NCI-H510A (cell line): ENCODE measurements around the gene TJP3.
A peak's percentile ranks its signal among the peaks of the same experiment; 100 is the strongest.

Experiments
- DNase-seq: peaks from one replicate; lab custom pipeline; 2025; lab: John Stamatoyannopoulos, UW

Gene TJP3

GRCh38 chr19:3712663-3713611 lies 4.8 kb downstream of the TJP3 start:
- DNase-seq = no peak

DNA sequence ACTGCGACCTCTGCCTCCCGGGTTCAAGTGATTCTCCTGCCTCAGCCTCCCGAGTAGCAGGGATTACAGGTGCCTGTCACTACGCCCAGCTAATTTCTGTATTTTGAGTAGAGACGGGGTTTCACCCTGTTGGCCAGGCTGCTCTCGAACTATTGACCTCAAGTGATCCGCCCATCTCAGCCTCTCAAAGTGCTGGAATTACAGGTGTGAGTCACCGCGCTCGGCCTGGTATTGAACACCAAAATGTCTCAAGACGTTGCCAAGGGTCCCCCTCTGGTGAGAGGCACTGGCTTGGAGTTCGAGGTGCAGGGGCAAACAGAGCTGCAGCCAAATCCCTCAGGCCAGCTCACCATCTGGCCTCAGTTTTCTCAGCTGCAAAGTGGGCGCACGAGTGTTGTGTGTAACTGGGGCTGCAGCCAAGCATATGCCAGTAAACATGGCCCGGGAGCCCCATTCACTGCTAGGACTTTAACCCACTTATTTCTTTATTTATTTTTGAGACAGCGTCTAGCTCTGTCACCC lies 8.0 kb downstream of the TJP3 start:
- DNase-seq = no peak

GRCh38 chr19:3719868-3720267 lies 11.7 kb downstream of the TJP3 start:
- no peak for DNase-seq

GRCh38 chr19:3720349-3720917 lies 12.2 kb downstream of the TJP3 start:
- DNase-seq = no peak

DNA sequence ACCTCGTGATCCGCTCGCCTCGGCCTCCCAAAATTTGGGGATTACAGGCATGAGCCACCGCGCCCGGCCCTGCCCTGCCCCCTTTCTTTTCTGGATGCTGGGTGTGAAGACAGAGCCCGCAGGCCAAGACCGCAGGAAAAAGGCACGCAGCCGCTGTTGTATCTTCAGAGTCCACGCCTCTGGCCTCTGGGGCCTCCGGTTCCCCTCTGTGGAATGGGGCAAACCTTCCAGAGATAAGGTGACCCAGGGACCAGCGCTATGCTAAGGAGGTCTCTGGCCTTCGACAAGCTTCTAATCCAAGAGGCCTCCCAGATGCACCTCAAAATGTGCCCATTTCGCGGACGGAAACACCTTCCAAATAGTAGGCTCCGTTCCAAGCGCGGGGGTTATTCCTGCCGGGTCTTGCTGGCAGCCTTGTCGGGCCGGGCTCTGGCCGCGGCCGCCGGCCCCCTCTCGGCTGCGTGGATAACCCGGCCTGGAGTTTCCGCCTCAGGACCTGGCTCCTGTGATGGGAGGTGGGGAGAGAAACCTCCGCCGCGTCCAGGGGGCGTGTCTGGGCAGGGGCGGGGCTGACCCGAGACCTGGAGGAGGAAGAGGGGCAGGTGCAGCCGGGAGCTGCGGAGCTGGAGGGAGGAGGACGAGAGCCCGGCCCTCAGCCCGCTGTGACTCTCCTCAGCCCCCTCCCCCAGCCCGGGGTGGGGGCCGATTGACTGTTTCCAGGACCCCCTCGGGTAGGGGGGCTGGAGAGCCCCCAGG lies 13.1 kb downstream of the TJP3 start:
- peak; percentile 96 for DNase-seq

DNA sequence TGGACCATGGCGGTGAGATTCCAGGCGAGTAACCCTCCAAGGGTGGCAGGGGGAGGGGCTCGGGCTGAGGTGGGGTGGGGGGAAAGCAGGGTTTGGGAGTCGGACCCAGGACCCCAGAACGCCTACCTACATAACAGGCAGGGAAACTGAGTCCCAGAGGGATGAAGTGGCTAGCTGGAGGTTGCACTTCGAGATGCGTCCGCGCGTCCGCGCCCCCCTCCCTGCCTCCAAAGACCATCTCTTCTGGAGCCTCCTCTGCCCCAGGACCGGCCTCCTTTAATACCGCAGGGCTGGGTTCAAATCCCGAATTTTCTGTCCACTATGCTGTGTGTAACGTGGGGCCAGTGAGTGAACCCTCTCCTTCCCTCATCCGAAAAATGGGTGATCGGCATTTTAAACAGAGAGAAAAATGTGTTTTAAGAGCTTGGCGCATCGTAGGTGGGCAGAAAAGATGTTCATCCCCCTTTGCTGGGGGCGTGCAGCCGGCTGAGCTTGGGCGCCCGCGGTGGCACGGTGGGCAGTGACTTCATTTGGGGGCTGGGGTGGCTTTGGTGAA lies 13.8 kb downstream of the TJP3 start:
- no peak for DNase-seq

GRCh38 chr19:3722443-3723109 lies 14.4 kb downstream of the TJP3 start:
- DNase-seq = peak; percentile 37

GRCh38 chr19:3723110-3723488 lies 14.9 kb downstream of the TJP3 start:
- DNase-seq = no peak

- DNase-seq = no peak
These were observed 15.7 kb downstream of the TJP3 start for GRCh38 chr19:3723883-3724282.

DNA sequence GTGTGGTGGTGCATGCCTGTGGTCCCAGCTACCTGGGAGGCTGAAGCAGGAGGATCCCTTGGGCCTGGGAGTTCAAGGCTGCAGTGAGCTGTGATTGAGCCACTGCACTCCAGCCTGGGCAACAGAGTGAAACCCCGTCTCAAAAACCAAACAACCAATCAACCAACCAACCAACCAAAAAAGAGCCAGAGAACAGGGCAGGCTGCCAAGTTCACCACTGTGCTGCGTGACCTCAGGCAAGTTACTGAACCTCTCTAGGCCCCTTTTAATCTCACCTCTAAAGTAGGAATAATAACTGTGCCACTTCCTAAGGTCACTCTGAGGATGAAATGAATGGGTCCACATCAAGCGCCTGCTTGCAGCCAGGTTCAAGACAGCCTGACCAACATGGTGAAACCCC lies 16.9 kb downstream of the TJP3 start:
- no peak for DNase-seq

GRCh38 chr19:3725640-3726310 lies 17.6 kb downstream of the TJP3 start:
- DNase-seq = peak; percentile 88

DNA sequence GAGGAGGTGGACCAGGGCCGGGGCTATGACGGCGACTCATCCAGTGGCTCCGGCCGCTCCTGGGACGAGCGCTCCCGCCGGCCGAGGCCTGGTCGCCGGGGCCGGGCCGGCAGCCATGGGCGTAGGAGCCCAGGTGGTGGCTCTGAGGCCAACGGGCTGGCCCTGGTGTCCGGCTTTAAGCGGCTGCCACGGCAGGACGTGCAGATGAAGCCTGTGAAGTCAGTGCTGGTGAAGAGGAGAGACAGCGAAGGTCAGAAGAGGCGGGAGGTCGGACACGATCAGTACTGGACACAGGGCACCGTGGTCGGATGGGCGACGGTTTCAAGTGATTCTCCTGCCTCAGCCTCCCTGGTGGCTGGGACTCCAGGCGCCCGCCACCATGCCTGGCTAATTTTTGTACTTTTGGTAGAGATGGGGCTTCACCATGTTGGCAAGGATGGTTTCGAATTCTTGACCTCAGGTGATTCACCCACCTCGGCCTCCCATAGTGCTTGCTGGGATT lies 22.3 kb downstream of the TJP3 start:
- DNase-seq = no peak

DNA sequence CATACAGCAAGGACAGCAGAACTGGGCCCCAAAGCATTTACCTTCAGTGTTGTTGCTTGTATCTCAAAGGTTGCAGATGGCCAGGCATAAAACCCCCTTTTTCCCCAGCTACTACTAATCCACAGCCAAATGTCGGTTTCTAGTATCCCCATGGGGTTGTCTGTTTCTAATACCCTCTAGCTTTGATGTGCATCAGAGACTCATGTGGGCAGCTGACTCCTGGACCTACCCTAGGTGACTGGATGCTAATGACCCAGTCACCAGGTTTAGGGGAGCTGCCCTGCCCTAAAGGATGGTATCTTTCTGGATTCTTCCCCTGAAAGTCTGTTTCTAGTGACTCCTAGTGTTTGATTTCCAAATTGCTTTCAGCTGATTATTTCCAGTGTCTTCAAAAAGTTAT lies 23.9 kb downstream of the TJP3 start:
- DNase-seq = no peak

DNA sequence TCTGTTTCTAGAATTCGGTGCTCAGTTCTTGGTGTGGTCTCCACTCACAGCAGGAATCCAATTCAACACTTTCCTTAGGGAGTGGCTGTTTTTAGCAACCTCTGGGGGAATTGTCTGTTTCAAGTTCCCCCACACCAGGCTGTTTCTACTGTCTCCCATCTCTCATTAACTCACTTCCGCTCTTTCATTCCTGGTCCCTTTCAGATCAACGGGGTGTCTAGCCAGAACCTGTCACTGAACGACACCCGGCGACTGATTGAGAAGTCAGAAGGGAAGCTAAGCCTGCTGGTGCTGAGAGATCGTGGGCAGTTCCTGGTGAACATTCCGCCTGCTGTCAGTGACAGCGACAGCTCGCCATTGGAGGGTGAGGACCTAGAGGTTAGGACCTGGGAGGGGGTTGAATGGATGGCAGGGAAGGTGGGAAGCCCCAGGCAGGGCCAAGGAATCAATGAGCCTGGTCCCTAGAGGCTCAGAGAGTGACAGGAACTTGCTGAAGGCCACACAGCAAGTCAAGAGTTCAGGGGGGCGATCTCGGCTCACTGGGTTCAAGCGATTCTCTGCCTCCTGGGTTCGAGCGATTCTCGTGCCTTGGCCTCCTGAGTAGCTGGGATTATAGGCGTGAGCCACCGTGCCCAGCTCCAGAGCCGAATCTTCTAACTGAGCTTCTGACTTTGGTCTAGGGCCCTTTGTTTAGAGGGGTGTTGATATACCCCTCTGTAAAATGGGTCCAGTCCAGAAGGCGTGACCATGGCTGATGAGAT lies 25.5 kb downstream of the TJP3 start:
- DNase-seq = no peak

DNA sequence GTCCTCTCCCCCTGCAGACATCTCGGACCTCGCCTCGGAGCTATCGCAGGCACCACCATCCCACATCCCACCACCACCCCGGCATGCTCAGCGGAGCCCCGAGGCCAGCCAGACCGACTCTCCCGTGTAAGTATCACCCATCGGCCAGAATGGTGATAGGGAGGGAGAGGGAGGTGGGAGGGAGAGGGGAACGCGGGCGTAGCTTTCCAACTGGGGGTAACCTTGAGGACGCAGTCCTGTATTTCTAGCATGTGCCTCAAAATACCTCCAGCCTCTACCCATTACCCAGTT lies 26.1 kb downstream of the TJP3 start:
- no peak for DNase-seq

DNA sequence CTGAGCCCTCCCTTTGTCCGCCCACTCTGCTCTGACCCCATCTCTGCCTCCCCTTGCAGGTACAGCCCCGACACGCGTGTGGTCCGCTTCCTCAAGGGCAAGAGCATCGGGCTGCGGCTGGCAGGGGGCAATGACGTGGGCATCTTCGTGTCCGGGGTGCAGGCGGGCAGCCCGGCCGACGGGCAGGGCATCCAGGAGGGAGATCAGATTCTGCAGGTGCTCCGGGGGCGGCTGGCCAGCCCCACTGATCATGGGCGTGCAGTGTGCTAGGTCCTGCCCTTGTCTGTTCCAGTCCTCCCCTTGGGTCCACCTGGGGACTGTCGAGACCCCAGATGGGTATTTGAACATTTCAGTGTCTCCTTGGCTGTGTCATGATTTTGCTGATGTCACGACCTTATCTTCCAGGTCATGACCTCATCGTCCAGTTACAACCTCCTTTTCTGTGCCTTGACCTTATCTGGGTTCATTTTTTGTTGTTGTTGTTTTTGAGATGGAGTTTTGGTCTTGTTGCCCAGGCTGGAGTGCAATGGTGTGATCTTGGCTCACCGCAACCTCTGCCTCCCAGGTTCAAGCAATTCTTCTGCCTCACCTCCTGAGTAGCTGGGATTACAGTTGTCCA lies 28.0 kb downstream of the TJP3 start:
- DNase-seq = no peak

DNA sequence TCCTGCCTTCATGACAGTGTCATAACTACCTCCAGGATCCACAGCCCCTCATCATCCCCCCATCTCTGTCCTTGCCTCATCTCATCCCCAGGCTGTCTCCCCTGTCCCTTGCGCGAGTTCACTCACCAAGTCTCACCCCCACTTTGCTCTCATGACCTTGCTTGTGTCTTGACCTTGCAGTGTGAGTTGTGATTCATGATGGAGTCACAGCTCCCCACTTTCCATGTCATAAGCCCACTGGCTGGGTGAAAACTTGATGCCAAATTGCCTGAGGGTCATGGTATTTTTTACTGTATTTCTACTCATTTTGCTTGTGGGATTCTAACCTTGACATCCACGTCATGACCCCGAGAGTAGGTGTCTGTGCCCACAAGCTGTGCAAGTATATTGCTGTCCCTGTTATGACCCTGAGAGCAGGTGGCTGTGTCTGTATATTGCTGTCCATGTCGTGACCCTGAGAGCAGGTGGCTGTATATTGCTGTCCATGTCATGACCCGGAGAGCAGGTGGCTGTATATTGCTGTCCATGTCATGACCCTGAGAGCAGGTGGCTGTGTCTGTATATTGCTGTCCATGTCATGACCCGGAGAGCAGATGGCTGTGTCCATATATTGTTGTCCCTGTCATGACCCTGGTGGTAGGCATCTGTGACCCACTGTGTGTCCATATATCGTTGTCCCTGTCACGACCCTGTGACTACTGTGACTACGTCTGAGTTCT lies 29.5 kb downstream of the TJP3 start:
- DNase-seq = no peak

DNA sequence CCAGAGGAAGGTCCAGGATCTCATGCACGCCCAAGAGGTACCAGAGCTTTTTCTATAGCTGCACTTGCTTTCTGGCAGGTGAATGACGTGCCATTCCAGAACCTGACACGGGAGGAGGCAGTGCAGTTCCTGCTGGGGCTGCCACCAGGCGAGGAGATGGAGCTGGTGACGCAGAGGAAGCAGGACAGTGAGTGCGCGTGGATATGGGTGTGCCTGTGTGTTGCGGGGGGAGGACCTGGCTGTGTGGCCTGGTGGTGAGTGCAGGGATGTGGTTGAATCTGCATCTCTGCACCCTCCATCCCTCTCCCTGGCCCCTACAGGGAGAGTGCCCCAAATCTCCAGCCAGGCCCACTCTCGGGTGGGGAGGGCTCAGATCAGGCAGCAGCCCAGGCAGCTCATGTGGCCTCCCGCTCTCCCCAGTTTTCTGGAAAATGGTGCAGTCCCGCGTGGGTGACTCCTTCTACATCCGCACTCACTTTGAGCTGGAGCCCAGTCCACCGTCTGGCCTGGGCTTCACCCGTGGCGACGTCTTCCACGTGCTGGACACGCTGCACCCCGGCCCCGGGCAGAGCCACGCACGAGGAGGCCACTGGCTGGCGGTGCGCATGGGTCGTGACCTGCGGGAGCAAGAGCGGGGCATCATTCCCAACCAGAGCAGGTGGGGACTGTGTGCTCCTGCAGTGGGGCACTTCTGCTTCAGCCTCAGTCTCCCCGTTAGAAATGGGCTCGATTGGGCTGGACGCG lies 30.5 kb downstream of the TJP3 start:
- no peak for DNase-seq

DNA sequence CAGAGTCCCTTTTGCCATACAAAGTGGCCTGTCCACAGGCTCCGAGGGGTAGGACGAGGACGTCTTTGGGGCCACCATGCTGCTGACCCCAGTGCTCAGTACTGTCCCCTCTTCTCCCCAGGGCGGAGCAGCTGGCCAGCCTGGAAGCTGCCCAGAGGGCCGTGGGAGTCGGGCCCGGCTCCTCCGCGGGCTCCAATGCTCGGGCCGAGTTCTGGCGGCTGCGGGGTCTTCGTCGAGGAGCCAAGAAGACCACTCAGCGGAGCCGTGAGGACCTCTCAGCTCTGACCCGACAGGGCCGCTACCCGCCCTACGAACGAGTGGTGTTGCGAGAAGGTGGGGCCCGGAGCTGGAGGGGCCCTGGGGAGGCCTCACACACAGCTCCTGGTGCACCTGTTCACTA lies 32.2 kb downstream of the TJP3 start:
- DNase-seq = no peak
